ENCODE data around the gene ARHGEF17. TPM values are rescaled to one million over a fixed set of nuclear protein-coding genes. Genes with fewer than 3 reads are reported as not detected.

The ARHGEF17 gene
- total and polyA plus RNA-seq, 3 donors from 2014 or later = 29.4 to 58.5 (median 50.1) TPM

- intact Hi-C loops (cut with DNase I; ENCODE audit: low total_unique reads) = loop anchor here (5.0 to 10.0 kb wide), 2 partner anchors 35 to 52 kb away; partner anchors contain the start of gene ARHGEF17
- peaks cover 33% of the 10 kb centered on the region for H3K4me1 ChIP-seq
- H3K4me3 ChIP-seq = peak overlapping the region; percentile 37 to 45
- no peak for TF ChIP-seq CTCF (IDR thresholded peaks at IDR 0.05)
- no peak for TF ChIP-seq POLR2A (IDR thresholded peaks at IDR 0.05)
- no peak overlapping the region for H3K27ac ChIP-seq
- 7 to 40% methylated on average over 1 to 34 of the region's 54 CpGs for WGBS, 2 donors
- H3K9me3 ChIP-seq = no peaks in the 10 kb centered on the region
- no peaks in the 10 kb centered on the region for H3K27me3 ChIP-seq
- peak; percentile 30 for DNase-seq
- H3K36me3 ChIP-seq (ENCODE audit: low read depth, missing control alignments) = no peaks in the 10 kb centered on the region
Observed at GRCh38 chr11:73342633-73343032, 34.6 kb downstream of the ARHGEF17 start.

- no peak for DNase-seq
- no peak overlapping the region for H3K27ac ChIP-seq
Observed at GRCh38 chr11:73343076-73343873, 35.2 kb downstream of the ARHGEF17 start.

GRCh38 chr11:73344191-73344607, 36.1 kb downstream of the ARHGEF17 start:
- DNase-seq = peak; percentile 80
- WGBS, 2 donors = 40% methylated on average over 19 of the region's 20 CpGs; no CpG with 5 or more reads in 1 of the 2 donors
- Histone ChIP-seq H3K36me3 (ENCODE audit: low read depth, missing control alignments) (no peaks in the 10 kb centered on the region), H3K9me3 (no peaks in the 10 kb centered on the region), H3K4me1 (peaks cover 21% of the 10 kb centered on the region), H3K4me3 (no peak overlapping the region), H3K27me3 (no peaks in the 10 kb centered on the region), H3K27ac (no peak overlapping the region)
- intact Hi-C loops (cut with DNase I; ENCODE audit: low total_unique reads) = loop anchor here (5.0 to 10.0 kb wide), 2 partner anchors 37 to 51 kb away; partner anchors contain the start of gene ARHGEF17
- TF ChIP-seq CTCF (IDR thresholded peaks at IDR 0.05) (no peak), POLR2A (IDR thresholded peaks at IDR 0.05) (no peak)

More at GRCh38 chr11:73343076-73343873, 35.2 kb downstream of the ARHGEF17 start:
- Histone ChIP-seq H3K4me1 (peaks cover 29% of the 10 kb centered on the region), H3K36me3 (ENCODE audit: low read depth, missing control alignments) (no peaks in the 10 kb centered on the region), H3K27me3 (no peaks in the 10 kb centered on the region), H3K9me3 (no peaks in the 10 kb centered on the region), H3K4me3 (peak overlapping the region; percentile 37 to 45)
- 23 to 33% methylated on average over 8 to 40 of the region's 40 CpGs for WGBS, 2 donors
- TF ChIP-seq CTCF (IDR thresholded peaks at IDR 0.05) (no peak), POLR2A (IDR thresholded peaks at IDR 0.05) (no peak)
- intact Hi-C loops (cut with DNase I; ENCODE audit: low total_unique reads) = loop anchor here (5.0 to 10.0 kb wide), 2 partner anchors 36 to 52 kb away; partner anchors contain the start of gene ARHGEF17

GRCh38 chr11:73345481-73346160, 37.5 kb downstream of the ARHGEF17 start:
- intact Hi-C loops (cut with DNase I; ENCODE audit: low total_unique reads) = loop anchor here (10.0 kb wide), 1 partner anchor 49 kb away; no protein-coding TSS in a partner anchor
- no peaks in the 10 kb centered on the region for H3K27me3 ChIP-seq
- H3K27ac ChIP-seq = no peak overlapping the region
- TF ChIP-seq CTCF (IDR thresholded peaks at IDR 0.05) (no peak), POLR2A (IDR thresholded peaks at IDR 0.05) (no peak)
- H3K9me3 ChIP-seq = no peaks in the 10 kb centered on the region
- no peaks in the 10 kb centered on the region for H3K36me3 ChIP-seq (ENCODE audit: low read depth, missing control alignments)
- H3K4me1 ChIP-seq = peaks cover 24% of the 10 kb centered on the region
- H3K4me3 ChIP-seq = no peak overlapping the region
- DNase-seq = no peak
- WGBS, 2 donors = 72 to 90% methylated on average over 2 to 5 of the region's 5 CpGs

Measured in testis (tissue), 3 donors.